Hepatocyte (in vitro differentiated cells): ENCODE results near the gene MRPL14. TPM values are rescaled to one million over a fixed set of nuclear protein-coding genes. Genes with fewer than 3 reads are reported as not detected.

Experiments
- DNase-seq: peaks from one replicate; pipeline ENCODE4 v3.0.0-alpha.2; 2016; ENCODE audit warnings: low spot score
- H2AFZ ChIP-seq: fragments of 200-600 bp; sonication (generic); 2 replicates; pipeline ENCODE4 v1.6.0; 2016; ENCODE audit warnings: antibody characterized with exemption, mild to moderate bottlenecking
- H3K27ac ChIP-seq: fragments of 200-600 bp; sonication (generic); 2 replicates; pipeline ENCODE4 v1.5.1; 2016; ENCODE audit warnings: mild to moderate bottlenecking
- H3K27me3 ChIP-seq: fragments of 200-600 bp; sonication (generic); 2 replicates; pipeline ENCODE4 v1.6.1; 2016
- H3K36me3 ChIP-seq: fragments of 200-600 bp; sonication (generic); replicated peaks from 2 replicates; pipeline ENCODE4 v1.5.1; 2016; ENCODE audit warnings: low read depth; ENCODE audit not compliant: insufficient read depth
- H3K4me1 ChIP-seq: fragments of 200-600 bp; sonication (generic); 2 replicates; pipeline ENCODE4 v1.5.1; 2016; ENCODE audit warnings: mild to moderate bottlenecking, moderate library complexity; ENCODE audit not compliant: insufficient read depth
- H3K4me2 ChIP-seq: fragments of 200-600 bp; sonication (generic); 2 replicates; pipeline ENCODE4 v1.6.0; 2016
- H3K4me3 ChIP-seq: fragments of 200-600 bp; sonication (generic); 2 replicates; pipeline ENCODE4 v1.5.1; 2016; ENCODE audit warnings: mild to moderate bottlenecking
- H3K79me2 ChIP-seq: fragments of 200-600 bp; sonication (generic); 2 replicates; pipeline ENCODE4 v1.6.0; 2017; ENCODE audit warnings: mild to moderate bottlenecking
- H3K9me2 ChIP-seq: fragments of 200-600 bp; sonication (generic); replicated peaks from 2 replicates; pipeline ENCODE4 v1.6.0; 2017; ENCODE audit warnings: mild to moderate bottlenecking; ENCODE audit not compliant: insufficient read depth
- H3K9me3 ChIP-seq: fragments of 200-600 bp; sonication (generic); 2 replicates; pipeline ENCODE4 v1.5.1; 2016; ENCODE audit warnings: low read depth, mild to moderate bottlenecking
- H4K20me1 ChIP-seq: fragments of 200-600 bp; sonication (generic); 2 replicates; pipeline ENCODE4 v1.6.0; 2016; ENCODE audit warnings: mild to moderate bottlenecking; ENCODE audit not compliant: insufficient read depth, poor library complexity, severe bottlenecking
- CTCF ChIP-seq: fragments of 200-600 bp; sonication (generic); IDR thresholded peaks from 2 replicates; pipeline ENCODE4 v1.5.1; 2016; ENCODE audit warnings: antibody characterized with exemption, mild to moderate bottlenecking; ENCODE audit not compliant: poor library complexity
- EZH2 ChIP-seq: fragments of 200-600 bp; sonication (generic); IDR thresholded peaks from 2 replicates; pipeline ENCODE4 v1.6.1; 2016; ENCODE audit warnings: antibody characterized with exemption, mild to moderate bottlenecking, borderline replicate concordance
- EZH2phosphoT487 ChIP-seq: fragments of 200-600 bp; sonication (generic); IDR thresholded peaks from one replicate; pipeline ENCODE4 v1.6.1; 2018; ENCODE audit warnings: antibody characterized with exemption, mild to moderate bottlenecking, low read depth, moderate library complexity; ENCODE audit not compliant: unreplicated experiment, severe bottlenecking
- WGBS: methylation state at CpG from one replicate; pipeline ENCODE4 v1.1.6; 2016; ENCODE audit warnings: low lambda C conversion rate; ENCODE audit errors: missing lambda C conversion rate; 5-methylcytosine and 5-hydroxymethylcytosine counted together
- polyA plus RNA-seq: library from polyadenylated mRNA; unstranded; fragments of >200 nt; fragmentation: Nextera tagmentation; extraction: Ambion mirVana; gene quantifications from 2 replicates; pipeline ENCODE4 v1.2.1, GENCODE V29; 2016
- total RNA-seq: library from RNA; depleted of rRNA; stranded (reverse); fragments of >200 nt; gene quantifications from 2 replicates; pipeline ENCODE4 v1.2.3, GENCODE V29; 2014

The MRPL14 gene
- total RNA-seq (58.3 and 64.3 TPM in 2 replicates), polyA plus RNA-seq (106 and 124 TPM in 2 replicates)

GRCh38 chr6:44127186-44128019 lies at the start of gene MRPL14, which contains the start of gene TMEM63B:
MRPL14 (minus strand) TSS chr6:44127452; CDS start chr6:44116611, 10,841 bp downstream.
TMEM63B (plus strand) TSS chr6:44127554; CDS start chr6:44134585, 7,031 bp downstream.
- Histone ChIP-seq H3K4me1 (peaks cover 47% of the 10 kb centered on the region), H3K4me2 (peak within 1 kb of the TSS; percentile 89), H2AFZ (peak within 1 kb of the TSS; percentile 59), H3K27ac (peak within 1 kb of the TSS; percentile 95), H3K79me2 (peaks cover 92% of the 10 kb centered on the region), H3K9me3 (no peaks in the 10 kb centered on the region), H3K4me3 (peak within 1 kb of the TSS; percentile 91), H3K36me3 (no peaks in the 10 kb centered on the region), H3K9me2 (no peaks in the 10 kb centered on the region), H4K20me1 (peaks cover 39% of the 10 kb centered on the region), H3K27me3 (no peaks in the 10 kb centered on the region)
- DNase-seq, result peak; percentile 97
- TF ChIP-seq EZH2phosphoT487 (no peak), EZH2 (no peak), CTCF (no peak)
- WGBS, result 2% methylated on average over 37 of the region's 80 CpGs

- Histone ChIP-seq H3K27me3 (no peaks in the 10 kb centered on the region), H4K20me1 (no peaks in the 10 kb centered on the region), H2AFZ (no peak overlapping the region), H3K4me2 (no peak overlapping the region), H3K9me2 (no peaks in the 10 kb centered on the region), H3K79me2 (no peaks in the 10 kb centered on the region), H3K27ac (no peak overlapping the region), H3K4me1 (no peaks in the 10 kb centered on the region), H3K4me3 (no peak overlapping the region), H3K9me3 (no peaks in the 10 kb centered on the region), H3K36me3 (no peaks in the 10 kb centered on the region)
- whole genome bisulfite sequencing, result 88% methylated on average over 15 of the region's 15 CpGs
- TF ChIP-seq EZH2 (no peak), CTCF (no peak), EZH2phosphoT487 (no peak)
- no peak for DNase-seq
Observed at GRCh38 chr6:44176130-44176761, 49.0 kb upstream of the MRPL14 start.

- no peaks in the 10 kb centered on the region for H3K79me2 ChIP-seq
- H3K4me3 ChIP-seq, result no peak overlapping the region
- no peaks in the 10 kb centered on the region for H4K20me1 ChIP-seq
- H3K9me2 ChIP-seq, result no peaks in the 10 kb centered on the region
- H3K9me3 ChIP-seq, result no peaks in the 10 kb centered on the region
- H3K27ac ChIP-seq, result no peak overlapping the region
- H3K36me3 ChIP-seq, result no peaks in the 10 kb centered on the region
- 34% methylated on average over 15 of the region's 15 CpGs for WGBS
- no peaks in the 10 kb centered on the region for H3K27me3 ChIP-seq
- no peak overlapping the region for H3K4me2 ChIP-seq
- no peaks in the 10 kb centered on the region for H3K4me1 ChIP-seq
- H2AFZ ChIP-seq, result no peak overlapping the region
- DNase-seq, result peak; percentile 85
- peak; percentile 84 for TF ChIP-seq CTCF
- no peak for TF ChIP-seq EZH2phosphoT487
Observed at GRCh38 chr6:44172731-44173500, 45.7 kb upstream of the MRPL14 start.
